WTC11 (cell line): ENCODE measurements around the gene INPP4B.

Source experiments
- ARID4B ChIP-seq: sonication (generic); formaldehyde crosslinking; IDR thresholded peaks from 2 replicates; pipeline ENCODE4 v1.8.0; 2023; ENCODE audit warnings: missing genetic modification reagents, mild to moderate bottlenecking, borderline replicate concordance
- ELF4 ChIP-seq: sonication (generic); formaldehyde crosslinking; IDR thresholded peaks from 2 replicates; pipeline ENCODE4 v1.8.1; 2022; ENCODE audit warnings: low read depth, mild to moderate bottlenecking, moderate library complexity, missing genetic modification reagents
- TP53 ChIP-seq: sonication (generic); formaldehyde crosslinking; IDR thresholded peaks from 2 replicates; pipeline ENCODE4 v1.8.1; 2023; ENCODE audit warnings: mild to moderate bottlenecking, missing genetic modification reagents
- TF ChIP-seq, protein P1 (sequence below): fragments of 200-600 bp; IDR thresholded peaks from 2 replicates; pipeline ENCODE4 v1.8.0; 2022; ENCODE audit warnings: antibody characterized with exemption
- TF ChIP-seq, protein P2 (sequence below): sonication (generic); formaldehyde crosslinking; IDR thresholded peaks from 2 replicates; pipeline ENCODE4 v1.8.1; 2022; ENCODE audit warnings: low read depth, missing genetic modification reagents, borderline replicate concordance

- TF ChIP-seq, protein P1, sequence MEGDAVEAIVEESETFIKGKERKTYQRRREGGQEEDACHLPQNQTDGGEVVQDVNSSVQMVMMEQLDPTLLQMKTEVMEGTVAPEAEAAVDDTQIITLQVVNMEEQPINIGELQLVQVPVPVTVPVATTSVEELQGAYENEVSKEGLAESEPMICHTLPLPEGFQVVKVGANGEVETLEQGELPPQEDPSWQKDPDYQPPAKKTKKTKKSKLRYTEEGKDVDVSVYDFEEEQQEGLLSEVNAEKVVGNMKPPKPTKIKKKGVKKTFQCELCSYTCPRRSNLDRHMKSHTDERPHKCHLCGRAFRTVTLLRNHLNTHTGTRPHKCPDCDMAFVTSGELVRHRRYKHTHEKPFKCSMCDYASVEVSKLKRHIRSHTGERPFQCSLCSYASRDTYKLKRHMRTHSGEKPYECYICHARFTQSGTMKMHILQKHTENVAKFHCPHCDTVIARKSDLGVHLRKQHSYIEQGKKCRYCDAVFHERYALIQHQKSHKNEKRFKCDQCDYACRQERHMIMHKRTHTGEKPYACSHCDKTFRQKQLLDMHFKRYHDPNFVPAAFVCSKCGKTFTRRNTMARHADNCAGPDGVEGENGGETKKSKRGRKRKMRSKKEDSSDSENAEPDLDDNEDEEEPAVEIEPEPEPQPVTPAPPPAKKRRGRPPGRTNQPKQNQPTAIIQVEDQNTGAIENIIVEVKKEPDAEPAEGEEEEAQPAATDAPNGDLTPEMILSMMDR, result no peak
- TF ChIP-seq, protein P2, sequence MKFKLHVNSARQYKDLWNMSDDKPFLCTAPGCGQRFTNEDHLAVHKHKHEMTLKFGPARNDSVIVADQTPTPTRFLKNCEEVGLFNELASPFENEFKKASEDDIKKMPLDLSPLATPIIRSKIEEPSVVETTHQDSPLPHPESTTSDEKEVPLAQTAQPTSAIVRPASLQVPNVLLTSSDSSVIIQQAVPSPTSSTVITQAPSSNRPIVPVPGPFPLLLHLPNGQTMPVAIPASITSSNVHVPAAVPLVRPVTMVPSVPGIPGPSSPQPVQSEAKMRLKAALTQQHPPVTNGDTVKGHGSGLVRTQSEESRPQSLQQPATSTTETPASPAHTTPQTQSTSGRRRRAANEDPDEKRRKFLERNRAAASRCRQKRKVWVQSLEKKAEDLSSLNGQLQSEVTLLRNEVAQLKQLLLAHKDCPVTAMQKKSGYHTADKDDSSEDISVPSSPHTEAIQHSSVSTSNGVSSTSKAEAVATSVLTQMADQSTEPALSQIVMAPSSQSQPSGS, result no peak
- TF ChIP-seq TP53 (no peak), ELF4 (CRISPR knock-in tag) (no peak), ARID4B (CRISPR knock-in tag) (no peak)
Observed at GRCh38 chr4:142081025-142081424, 765.1 kb downstream of the INPP4B start.
